Stimulated activated CD4-positive, alpha-beta T cell treated with anti-CD3 and anti-CD28 coated beads, TNF-alpha, amount 100 ng/mL, for 48 hours (primary cell): ENCODE results near the gene CDKAL1.
"Not testable (repeated sequence)": the region's sequence is repeated elsewhere in the genome, so short reads cannot be mapped to it uniquely, and the experiment has no call there.

Experiments used
- DNase-seq, 3 donors: peaks; one replicate each; pipeline ENCODE4 v3.0.0-alpha.2; 2020; ENCODE audit warnings: low read depth in 3 of 3

The CDKAL1 gene

GRCh38 chr6:20594299-20594853 lies 60.1 kb downstream of the CDKAL1 start:
- not testable (repeated sequence) for DNase-seq

- DNase-seq = no peak
Observed at GRCh38 chr6:20599302-20600051, 65.2 kb downstream of the CDKAL1 start.

GRCh38 chr6:20600831-20601230 lies 66.6 kb downstream of the CDKAL1 start:
- DNase-seq = no peak

DNA sequence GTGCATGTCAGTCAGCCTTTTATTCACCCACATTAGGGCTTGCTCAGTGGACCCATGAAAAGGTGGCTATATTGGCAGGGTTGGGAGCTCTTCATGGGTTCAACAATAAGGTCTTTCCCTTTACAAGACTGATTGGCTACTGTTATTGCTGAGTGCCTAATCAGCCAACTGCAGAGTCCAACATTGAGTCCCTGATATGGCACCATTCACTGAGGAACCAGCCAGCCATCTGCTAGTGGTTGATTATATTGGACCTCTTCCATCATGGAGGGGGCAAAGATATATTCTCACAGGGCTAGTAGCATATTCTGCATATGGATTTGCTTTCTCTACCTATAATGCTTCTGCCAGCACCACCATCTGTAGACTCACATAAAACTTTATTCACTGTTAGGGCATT lies 69.9 kb downstream of the CDKAL1 start:
- DNase-seq = no peak

GRCh38 chr6:20605061-20605460 lies 70.8 kb downstream of the CDKAL1 start:
- no peak for DNase-seq

- DNase-seq = no peak
Observed at GRCh38 chr6:20605581-20605980, 71.3 kb downstream of the CDKAL1 start.

DNA sequence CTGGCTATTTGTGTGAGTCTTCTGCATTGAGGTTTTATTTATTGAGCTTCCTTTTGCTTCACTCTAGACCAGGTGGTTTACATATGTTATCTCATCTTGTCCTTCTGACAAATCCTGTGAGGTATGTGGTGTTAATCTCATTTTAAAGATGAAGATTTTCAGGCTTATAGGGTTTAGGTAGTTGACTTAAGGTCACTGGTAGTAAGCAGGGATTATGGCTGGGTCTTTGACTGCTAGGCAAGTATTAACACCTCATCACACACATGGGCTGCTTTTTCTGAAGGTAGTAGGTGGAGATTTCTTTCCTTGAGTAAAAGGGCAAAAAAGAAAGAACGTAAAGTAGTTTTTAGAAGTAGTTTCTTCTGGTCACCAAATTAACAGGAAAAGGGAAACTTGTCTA lies 72.6 kb downstream of the CDKAL1 start:
- no peak for DNase-seq

DNA sequence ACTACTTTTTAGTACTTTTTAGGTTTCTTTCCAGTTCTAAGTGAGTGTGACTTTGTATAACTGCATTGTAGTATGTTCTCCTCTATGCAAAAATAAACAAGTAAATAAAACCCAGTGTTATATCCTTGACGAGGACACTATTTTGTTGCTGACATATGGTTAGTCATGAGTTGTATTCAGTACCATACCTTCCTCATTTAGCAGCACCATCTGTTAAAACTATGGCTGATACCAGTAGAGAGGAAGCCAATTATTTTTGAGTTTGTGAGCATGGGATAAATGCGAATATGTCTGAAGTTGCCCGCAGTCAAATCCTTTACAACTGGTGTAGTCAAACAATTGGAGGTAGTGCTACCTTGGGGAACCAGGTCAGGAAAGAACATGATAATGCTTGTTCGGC lies 74.1 kb downstream of the CDKAL1 start:
- DNase-seq = no peak

- DNase-seq = no peak
Observed at GRCh38 chr6:20608905-20609304, 74.6 kb downstream of the CDKAL1 start.

GRCh38 chr6:20609924-20610323 lies 75.7 kb downstream of the CDKAL1 start:
- DNase-seq = not testable (repeated sequence)

GRCh38 chr6:20610636-20611370 lies 76.5 kb downstream of the CDKAL1 start:
- no peak for DNase-seq

- DNase-seq = not testable (repeated sequence)
Observed at GRCh38 chr6:20617537-20617936, 83.3 kb downstream of the CDKAL1 start.

DNA sequence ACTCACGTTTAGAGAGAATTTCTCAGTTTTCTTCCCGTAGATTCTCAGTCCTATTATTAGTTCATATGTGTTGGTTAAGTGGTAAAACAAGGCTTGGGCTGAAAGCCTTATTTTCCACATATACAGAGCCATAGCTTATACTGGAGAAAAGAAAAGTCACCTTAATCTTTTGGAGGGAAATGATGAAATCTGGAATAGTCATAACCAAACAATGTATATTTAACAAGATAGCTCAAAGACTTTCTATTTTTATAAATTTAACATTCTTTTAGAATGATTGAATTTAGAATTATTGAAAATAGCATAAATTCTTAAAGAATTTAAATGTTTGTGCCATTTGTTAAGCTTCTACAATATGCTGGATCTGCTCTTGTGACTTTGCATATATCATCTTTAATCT lies 85.8 kb downstream of the CDKAL1 start:
- no peak for DNase-seq

DNA sequence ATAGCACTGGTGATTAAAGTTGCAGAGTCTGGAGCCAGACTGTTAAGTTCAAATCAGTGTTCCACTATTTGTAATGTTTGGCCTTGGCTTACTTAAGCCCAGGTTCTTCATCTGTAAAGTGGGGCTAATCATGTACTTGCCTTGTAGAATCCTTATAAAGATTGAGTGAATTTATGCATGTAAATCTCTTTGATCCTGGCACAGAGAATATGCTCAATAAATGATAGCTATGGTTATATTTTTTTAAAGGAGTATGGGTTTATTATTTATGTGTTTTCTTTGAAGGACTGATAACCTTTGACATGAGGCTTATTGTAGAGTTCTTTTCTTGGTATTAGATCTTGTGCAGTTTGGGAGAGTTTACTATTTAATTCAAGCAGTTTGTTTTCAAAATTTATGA lies 89.5 kb downstream of the CDKAL1 start:
- no peak for DNase-seq

- DNase-seq = no peak
Observed at GRCh38 chr6:20626165-20626564, 91.9 kb downstream of the CDKAL1 start.

- DNase-seq = no peak
Observed at GRCh38 chr6:20629509-20629908, 95.3 kb downstream of the CDKAL1 start.

- no peak for DNase-seq
Observed at GRCh38 chr6:20630136-20630535, 95.9 kb downstream of the CDKAL1 start.

DNA sequence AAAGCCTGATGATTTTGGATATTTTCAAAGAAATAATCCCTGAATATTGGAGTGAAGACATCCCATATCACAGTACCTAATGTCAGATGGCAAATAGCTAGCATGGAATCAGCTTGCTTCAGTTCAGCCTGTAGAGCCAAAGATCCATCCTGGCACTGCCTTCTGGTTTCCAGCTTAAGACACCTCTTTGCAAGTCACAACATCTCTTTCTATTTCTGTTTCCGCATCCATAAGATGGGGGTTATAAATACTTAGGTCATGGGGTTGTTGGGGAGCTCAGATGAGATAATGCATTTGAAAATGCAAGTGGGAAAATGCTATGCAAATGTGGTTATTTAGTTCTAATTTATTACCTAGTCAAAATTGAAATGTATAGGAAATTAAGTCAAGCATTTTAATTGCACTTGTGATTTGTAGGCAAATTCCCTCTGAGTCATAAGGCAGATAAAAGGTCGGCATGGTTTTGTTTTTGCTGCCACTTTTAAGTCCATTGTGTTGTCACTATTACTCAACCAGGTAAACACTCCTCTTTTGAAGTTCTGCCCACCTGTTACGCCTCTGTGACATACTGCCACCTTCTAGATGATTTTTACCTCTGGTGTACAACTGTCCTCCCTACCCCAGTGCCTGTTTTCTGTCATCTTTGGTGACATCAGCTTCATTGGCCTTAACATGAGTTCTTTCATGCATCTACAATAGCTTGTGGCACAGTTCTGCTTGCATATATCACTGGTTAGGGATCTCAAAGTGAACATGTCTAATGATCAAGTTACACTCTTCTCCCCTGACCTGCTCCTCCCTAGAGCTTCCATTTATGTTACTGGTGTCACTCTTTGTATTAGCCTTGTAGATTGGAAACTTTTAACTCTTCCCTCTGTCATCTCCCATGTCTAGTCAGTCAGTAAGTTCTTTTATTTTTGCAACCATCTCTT lies 96.6 kb downstream of the CDKAL1 start:
- DNase-seq = no peak

GRCh38 chr6:20631549-20631924 lies 97.3 kb downstream of the CDKAL1 start:
- DNase-seq = no peak

DNA sequence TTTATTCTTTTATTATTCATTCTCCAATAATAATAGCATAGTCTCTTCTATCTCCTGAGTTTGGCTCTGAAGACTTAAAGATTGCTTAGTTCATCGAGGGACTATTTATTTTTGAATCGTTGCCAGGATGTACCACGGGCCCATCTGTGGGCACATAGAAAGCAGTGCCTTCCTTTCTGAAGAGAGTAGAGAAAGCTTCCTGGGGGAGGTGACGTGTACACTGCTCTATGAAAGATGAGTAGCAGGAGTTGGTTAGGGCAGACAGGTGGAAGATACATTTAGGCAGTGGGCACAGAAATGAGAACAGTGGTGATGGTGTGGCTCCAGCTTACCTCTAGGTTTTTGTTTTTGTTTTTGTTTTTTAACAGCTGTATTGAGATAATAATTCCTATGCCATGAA lies 98.4 kb downstream of the CDKAL1 start:
- no peak for DNase-seq

DNA sequence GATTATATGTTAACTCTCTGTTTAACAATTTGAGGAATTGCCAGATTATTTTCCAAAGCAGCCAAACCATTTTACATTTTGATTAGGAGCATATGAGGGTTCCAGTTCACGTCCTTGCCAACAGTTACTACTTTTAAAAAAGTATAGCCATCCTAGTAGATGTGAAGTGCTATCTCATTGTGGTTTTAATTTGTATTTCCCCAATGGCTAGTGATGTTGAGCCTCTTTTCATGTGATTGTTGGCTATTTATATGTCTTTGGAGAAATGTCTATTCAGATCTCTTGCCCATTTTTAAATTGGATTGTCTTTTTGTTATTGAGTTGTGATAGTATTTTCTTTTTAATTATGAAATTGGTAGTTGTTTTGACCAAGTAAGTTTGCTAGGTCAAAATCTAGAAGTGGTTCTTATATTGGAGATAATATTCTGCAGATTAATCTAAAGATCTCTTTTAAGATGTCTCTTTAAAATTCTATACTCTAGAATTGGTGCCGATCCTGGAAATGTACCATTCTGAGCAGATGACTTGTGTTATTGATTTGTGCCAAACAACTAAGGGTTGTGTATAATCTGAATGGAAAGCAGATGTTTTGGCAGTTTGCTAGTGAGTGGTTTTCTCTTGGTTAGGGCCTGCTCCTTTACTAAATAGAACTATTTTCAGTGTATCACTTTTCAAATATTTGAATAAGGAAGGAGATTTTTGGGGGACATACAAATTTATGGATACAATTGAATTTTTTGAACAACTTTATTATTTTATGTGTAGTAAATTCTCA lies 99.5 kb downstream of the CDKAL1 start:
- no peak for DNase-seq
